Kidney (tissue), 14 donors: ENCODE measurements around the gene WAC. TPM values are rescaled to one million over a fixed set of nuclear protein-coding genes. Genes with fewer than 3 reads are reported as not detected.

Source experiments
- DNase-seq, 5 donors: peaks; one replicate each; pipeline ENCODE4 v3.0.0-alpha.2; 2013 to 2020
- FAIRE-seq: peaks from 2 replicates; lab custom pipeline; 2012; peaks lifted over from hg19 to GRCh38; lab: Jason Lieb, UNC
- H3K27ac ChIP-seq, 2 donors: one replicate each; pipeline ENCODE4 v1.7.0; 2013; ENCODE audit warnings: low read depth in 2 of 2, low read length in 2 of 2, inconsistent platforms in 1 of 2
- H3K27me3 ChIP-seq: one replicate; pipeline ENCODE4 v1.7.1; 2013; ENCODE audit warnings: low read length, inconsistent platforms; ENCODE audit not compliant: control insufficient read depth, insufficient read depth
- H3K36me3 ChIP-seq, 3 donors: one replicate each; pipeline versions ENCODE4 v1.7.0 to v1.7.1; 2013; ENCODE audit warnings: low read length in 3 of 3, control low read depth in 1 of 3, inconsistent platforms in 1 of 3; ENCODE audit not compliant: insufficient read depth in 3 of 3, control insufficient read depth in 2 of 3
- H3K4me1 ChIP-seq, 3 donors: one replicate each; pipeline versions ENCODE4 v1.7.0 to v1.7.1; 2013; ENCODE audit warnings: low read length in 3 of 3, inconsistent platforms in 1 of 3, low read depth in 1 of 3; ENCODE audit not compliant: control insufficient read depth in 2 of 3, insufficient read depth in 2 of 3
- H3K4me3 ChIP-seq, 3 donors: one replicate each; pipeline versions ENCODE4 v1.7.0 to v1.8.1; 2013; ENCODE audit warnings: low read length in 3 of 3, control low read depth in 1 of 3, inconsistent platforms in 1 of 3
- H3K9ac ChIP-seq, 3 donors: one replicate each; pipeline versions ENCODE4 v1.7.0 to v1.7.1; 2013; ENCODE audit warnings: low read length in 3 of 3, control low read depth in 1 of 3, inconsistent platforms in 1 of 3
- H3K9me3 ChIP-seq, 3 donors: one replicate each; pipeline versions ENCODE4 v1.7.0 to v1.7.1; 2013; ENCODE audit warnings: low read length in 3 of 3, control low read depth in 1 of 3, inconsistent platforms in 1 of 3; ENCODE audit not compliant: control insufficient read depth in 2 of 3, insufficient read depth in 1 of 3
- intact Hi-C: fragments of 100-400 bp; cut with DNase I; formaldehyde crosslinking; loops from one replicate; pipeline ENCODE4 v1.11.1; 2022
- polyA plus RNA-seq: library from polyadenylated mRNA; stranded (reverse); fragments of 350-450 nt; fragmentation: Illumina TruSeq; extraction: RNeasy Lipid Tissue Mini Kit (QIAGEN cat#74804); gene quantifications from one replicate; pipeline ENCODE4 v1.2.3, GENCODE V29; 2014; ENCODE audit warnings: low read depth, low replicate concordance; ENCODE audit not compliant: insufficient read depth
- total RNA-seq: library from RNA; stranded (reverse); fragmentation: NEBNext Ultra II Directional; extraction: Animal tissue kit (Norgen Biotek cat#: 25700); gene quantifications from one replicate; pipeline ENCODE4 v1.2.1, GENCODE V29; 2021
- TF ChIP-seq, protein P1 (sequence below): IDR thresholded peaks from 3 replicates; pipeline ENCODE4 v1.5.1; 2012; ENCODE audit warnings: mild to moderate bottlenecking, moderate library complexity, borderline replicate concordance; ENCODE audit not compliant: insufficient read depth; ENCODE audit errors: extremely low read depth
- donor health status: control.
- donor health status: control.
- donor health status: control.
- donor health status: control.
- donor health status: control.
- donor health status: DM: yes; HTN: yes; CAD: no.
- donor health status: Normal renal cell carcinoma (clear cell type).

The WAC gene
- total and polyA plus RNA-seq, 2 donors from 2014 or later = 33.4 to 107 TPM

GRCh38 chr10:28587970-28588290 is 55.0 kb downstream of the WAC start:
- H3K4me3 ChIP-seq = no peak overlapping the region
- no peaks in the 10 kb centered on the region for H3K9me3 ChIP-seq
- FAIRE-seq (peak; percentile 45), DNase-seq (peak in 2 of 5 donors; percentile 21 to 39)
- peaks cover 15 to 37% (median 15%) of the 10 kb centered on the region in 3 donors for H3K36me3 ChIP-seq
- intact Hi-C loops = no loop called here
- no peaks in the 10 kb centered on the region for H3K27me3 ChIP-seq
- TF ChIP-seq, protein P1, sequence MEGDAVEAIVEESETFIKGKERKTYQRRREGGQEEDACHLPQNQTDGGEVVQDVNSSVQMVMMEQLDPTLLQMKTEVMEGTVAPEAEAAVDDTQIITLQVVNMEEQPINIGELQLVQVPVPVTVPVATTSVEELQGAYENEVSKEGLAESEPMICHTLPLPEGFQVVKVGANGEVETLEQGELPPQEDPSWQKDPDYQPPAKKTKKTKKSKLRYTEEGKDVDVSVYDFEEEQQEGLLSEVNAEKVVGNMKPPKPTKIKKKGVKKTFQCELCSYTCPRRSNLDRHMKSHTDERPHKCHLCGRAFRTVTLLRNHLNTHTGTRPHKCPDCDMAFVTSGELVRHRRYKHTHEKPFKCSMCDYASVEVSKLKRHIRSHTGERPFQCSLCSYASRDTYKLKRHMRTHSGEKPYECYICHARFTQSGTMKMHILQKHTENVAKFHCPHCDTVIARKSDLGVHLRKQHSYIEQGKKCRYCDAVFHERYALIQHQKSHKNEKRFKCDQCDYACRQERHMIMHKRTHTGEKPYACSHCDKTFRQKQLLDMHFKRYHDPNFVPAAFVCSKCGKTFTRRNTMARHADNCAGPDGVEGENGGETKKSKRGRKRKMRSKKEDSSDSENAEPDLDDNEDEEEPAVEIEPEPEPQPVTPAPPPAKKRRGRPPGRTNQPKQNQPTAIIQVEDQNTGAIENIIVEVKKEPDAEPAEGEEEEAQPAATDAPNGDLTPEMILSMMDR = peak; percentile 24
- peaks cover 3 to 8% (median 5%) of the 10 kb centered on the region in 3 donors for H3K4me1 ChIP-seq
- no peak overlapping the region for H3K9ac ChIP-seq
- H3K27ac ChIP-seq = peak overlapping the region; percentile 23 to 43

- intact Hi-C loops = no loop called here
- Histone ChIP-seq H3K36me3 (peaks cover 10 to 25% (median 11%) of the 10 kb centered on the region in 3 donors), H3K9ac (no peak overlapping the region), H3K4me1 (peaks cover 1 to 8% (median 4%) of the 10 kb centered on the region in 3 donors), H3K27ac (no peak overlapping the region), H3K4me3 (no peak overlapping the region), H3K9me3 (no peaks in the 10 kb centered on the region), H3K27me3 (no peaks in the 10 kb centered on the region)
- DNase-seq (no peak), FAIRE-seq (no peak)
- TF ChIP-seq, protein P1 = no peak
Measured at GRCh38 chr10:28592953-28593352, 60.0 kb downstream of the WAC start.

DNA sequence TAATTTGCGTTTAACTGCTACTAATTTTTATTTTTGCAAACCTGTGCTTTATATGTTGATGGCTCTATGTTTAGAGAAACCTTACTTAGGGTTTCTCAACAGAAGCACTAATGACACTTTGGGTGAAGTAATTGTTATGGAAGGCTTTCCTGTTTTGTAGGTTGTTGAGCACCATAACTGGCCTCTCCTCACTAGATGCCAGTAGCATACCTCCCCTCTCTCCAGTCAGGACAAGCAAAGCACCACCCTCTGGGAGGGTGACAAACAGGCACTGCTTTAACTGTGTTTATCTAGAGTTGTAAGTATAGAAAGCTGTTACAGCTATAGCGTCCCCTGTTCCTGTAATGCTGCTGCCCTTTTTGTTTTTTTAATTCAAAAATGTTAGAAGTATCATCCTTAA is 60.9 kb downstream of the WAC start:
- no peak overlapping the region for H3K27ac ChIP-seq

More for the DNA sequence above, 60.9 kb downstream of the WAC start:
- no peak for DNase-seq
- H3K9me3 ChIP-seq = no peaks in the 10 kb centered on the region
- no peak overlapping the region for H3K4me3 ChIP-seq
- TF ChIP-seq, protein P1 = no peak
- no peaks in the 10 kb centered on the region for H3K27me3 ChIP-seq
- H3K9ac ChIP-seq = no peak overlapping the region
- FAIRE-seq = no peak
- peaks cover 0 to 5% (median 4%) of the 10 kb centered on the region in 3 donors for H3K4me1 ChIP-seq
- intact Hi-C loops = no loop called here
- H3K36me3 ChIP-seq = peaks cover 10 to 25% (median 11%) of the 10 kb centered on the region in 3 donors
